Neutrophil (primary cell): Measurements from ENCODE around the gene ASGR1.

Source experiments
- H3K27ac ChIP-seq: fragments of 200-600 bp; sonication (generic); 2 replicates; pipeline ENCODE4 v1.5.1; 2016; ENCODE audit warnings: mild to moderate bottlenecking, moderate library complexity
- H3K27me3 ChIP-seq: fragments of 200-600 bp; sonication (generic); 2 replicates; pipeline ENCODE4 v1.6.0; 2016; ENCODE audit warnings: mild to moderate bottlenecking
- H3K36me3 ChIP-seq: fragments of 200-600 bp; sonication (generic); 2 replicates; pipeline ENCODE4 v1.5.1; 2017
- H3K4me1 ChIP-seq, 2 experiments: fragments of 200-600 bp in 1 of 2; sonication (generic) in 1 of 2; 1 replicate in 1 of 2; 2 replicates in 1 of 2; pipeline versions ENCODE4 v1.5.1 to v1.6.1; 2013 to 2016; ENCODE audit warnings: low read depth in 1 of 2, low read length in 1 of 2, mild to moderate bottlenecking in 1 of 2, moderate library complexity in 1 of 2; ENCODE audit not compliant: control insufficient read depth in 1 of 2, insufficient read depth in 1 of 2
- H3K4me3 ChIP-seq, 2 experiments: fragments of 200-600 bp in 1 of 2; sonication (generic) in 1 of 2; 1 replicate in 1 of 2; 2 replicates in 1 of 2; pipeline ENCODE4 v1.5.1; 2013 to 2016; ENCODE audit warnings: low read depth in 1 of 2, low read length in 1 of 2, mild to moderate bottlenecking in 1 of 2, moderate library complexity in 1 of 2
- H3K9me3 ChIP-seq: fragments of 200-600 bp; sonication (generic); 2 replicates; pipeline ENCODE4 v1.5.1; 2016
- CTCF ChIP-seq: fragments of 200-600 bp; sonication (generic); IDR thresholded peaks from 2 replicates; pipeline ENCODE4 v1.5.1; 2016; ENCODE audit warnings: antibody characterized with exemption

The ASGR1 gene

DNA sequence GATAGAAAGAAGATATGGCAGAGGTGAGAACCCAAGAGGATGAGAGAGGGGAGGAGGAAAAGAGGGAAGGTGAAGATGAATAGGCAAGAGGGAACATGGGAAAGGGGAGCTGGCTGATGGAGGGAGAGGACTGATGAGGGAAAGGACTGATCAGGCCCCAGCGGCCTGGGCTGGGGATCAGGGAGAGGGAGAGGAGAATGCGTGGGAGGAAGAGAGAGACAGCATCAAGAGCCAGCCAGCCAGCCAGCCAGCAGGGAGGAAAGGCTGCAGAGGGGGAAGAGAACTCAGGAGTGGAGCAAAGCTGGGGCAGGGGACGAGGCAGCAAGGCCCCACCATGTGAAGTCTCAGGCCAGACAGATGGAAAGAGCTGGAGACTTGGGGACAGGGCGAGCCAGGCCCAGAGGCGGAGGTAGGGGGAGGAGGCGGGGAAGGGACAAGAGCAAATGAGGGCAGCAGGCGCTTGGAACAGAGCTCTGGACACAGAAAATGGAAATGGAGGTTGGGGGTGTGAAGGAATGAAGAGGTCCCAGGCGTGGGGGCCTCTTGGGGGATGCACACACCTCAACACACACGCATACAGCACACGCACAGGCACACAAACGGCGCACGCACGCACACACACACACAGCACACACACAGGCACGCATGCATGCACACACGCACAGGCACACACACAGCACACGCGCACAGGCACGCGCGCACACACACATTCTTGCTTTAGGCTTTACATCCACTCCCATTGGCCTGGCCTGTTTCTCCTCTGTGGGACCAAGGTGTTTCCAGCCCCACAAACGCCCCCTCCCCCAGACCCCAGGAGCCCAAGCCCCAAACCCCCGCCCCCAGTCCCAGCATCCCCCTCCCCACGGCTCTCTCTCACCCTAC, 28.2 kb upstream of the ASGR1 start:
- H3K9me3 ChIP-seq: no peaks in the 10 kb centered on the region
- no peaks in the 10 kb centered on the region for H3K36me3 ChIP-seq
- TF ChIP-seq CTCF: no peak
- H3K4me3 ChIP-seq: no peak overlapping the region
- peaks cover 9 to 12% of the 10 kb centered on the region in 2 experiments for H3K4me1 ChIP-seq
- no peak overlapping the region for H3K27ac ChIP-seq
- H3K27me3 ChIP-seq: peaks cover 5% of the 10 kb centered on the region

DNA sequence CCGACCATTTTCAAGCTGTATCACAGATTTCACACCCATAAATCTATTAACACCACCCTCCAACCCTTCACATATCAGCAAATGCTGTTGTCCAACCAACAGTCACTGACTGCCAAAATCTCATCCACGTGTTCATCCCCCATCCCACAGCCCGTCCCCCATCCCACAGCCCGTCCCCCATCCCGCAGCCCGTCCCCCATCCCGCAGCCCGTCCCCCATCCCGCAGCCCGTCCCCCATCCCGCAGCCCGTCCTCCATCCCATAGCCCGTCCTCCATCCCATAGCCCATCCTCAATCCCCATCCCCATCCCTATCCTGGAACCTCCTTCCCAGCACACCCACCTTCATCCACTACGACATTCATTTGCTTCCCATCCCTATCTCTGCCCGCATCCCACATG, 26.4 kb upstream of the ASGR1 start:
- H3K36me3 ChIP-seq: no peaks in the 10 kb centered on the region
- no peak overlapping the region for H3K4me3 ChIP-seq
- TF ChIP-seq CTCF: no peak
- peaks cover 9 to 12% of the 10 kb centered on the region in 2 experiments for H3K4me1 ChIP-seq
- no peak overlapping the region for H3K27ac ChIP-seq
- H3K27me3 ChIP-seq: no peaks in the 10 kb centered on the region
- no peaks in the 10 kb centered on the region for H3K9me3 ChIP-seq

GRCh38 chr17:7204828-7205461, 25.8 kb upstream of the ASGR1 start:
- H3K27me3 ChIP-seq: no peaks in the 10 kb centered on the region
- H3K9me3 ChIP-seq: no peaks in the 10 kb centered on the region
- TF ChIP-seq CTCF: no peak
- no peak overlapping the region for H3K27ac ChIP-seq
- no peaks in the 10 kb centered on the region for H3K36me3 ChIP-seq
- H3K4me3 ChIP-seq: peak overlapping the region; percentile 45 to 67
- peaks cover 9 to 12% of the 10 kb centered on the region in 2 experiments for H3K4me1 ChIP-seq

DNA sequence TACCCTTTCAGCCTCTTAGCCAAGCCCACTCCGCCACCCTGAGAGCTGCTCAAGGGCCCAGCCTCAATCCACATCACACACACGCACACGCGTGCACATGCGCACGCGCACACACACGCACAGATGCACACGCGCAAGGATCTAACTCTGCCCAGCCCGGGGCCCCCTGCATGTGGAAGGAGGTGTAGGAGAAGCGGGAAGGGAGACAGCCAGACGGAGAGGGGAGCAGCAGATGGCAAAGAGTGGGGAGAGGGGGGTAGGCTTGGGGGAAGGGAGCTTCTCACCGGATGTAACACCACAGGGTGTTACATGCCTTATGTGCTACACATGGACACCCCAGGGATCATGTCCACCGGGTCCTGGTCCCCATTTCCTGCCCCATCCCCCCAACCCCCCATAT, 25.2 kb upstream of the ASGR1 start:
- Histone ChIP-seq H3K36me3 (no peaks in the 10 kb centered on the region), H3K4me3 (peak overlapping the region; percentile 45 to 67), H3K27ac (no peak overlapping the region), H3K27me3 (no peaks in the 10 kb centered on the region), H3K4me1 (peaks cover 9 to 12% of the 10 kb centered on the region in 2 experiments), H3K9me3 (no peaks in the 10 kb centered on the region)
- no peak for TF ChIP-seq CTCF

DNA sequence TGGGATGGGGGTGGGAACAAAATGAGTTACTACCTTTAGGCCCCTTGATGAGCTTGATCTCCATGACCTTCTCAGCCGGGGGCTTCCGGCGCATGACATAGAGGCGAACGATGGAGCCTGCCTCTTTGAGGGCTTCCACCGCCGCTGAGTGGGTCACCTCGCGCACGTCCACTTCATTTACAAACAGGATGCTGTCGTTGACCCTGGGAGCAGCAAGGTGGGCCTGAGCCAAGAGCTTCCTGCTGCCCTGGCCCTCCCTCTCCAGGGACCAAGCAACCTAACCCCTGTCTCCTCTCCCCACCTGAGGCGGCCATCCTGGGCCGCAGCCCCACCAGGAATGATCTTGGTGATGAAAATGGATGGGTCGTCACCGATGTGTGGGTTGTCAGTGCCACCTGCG, 24.2 kb upstream of the ASGR1 start:
- Histone ChIP-seq H3K36me3 (no peaks in the 10 kb centered on the region), H3K4me1 (peaks cover 9 to 12% of the 10 kb centered on the region in 2 experiments), H3K27ac (no peak overlapping the region), H3K9me3 (no peaks in the 10 kb centered on the region), H3K4me3 (no peak overlapping the region), H3K27me3 (no peaks in the 10 kb centered on the region)
- TF ChIP-seq CTCF: no peak
